NCI-H1694 (cell line): ENCODE measurements around the gene RNF214.
"Not testable (repeated sequence)": the region's sequence is repeated elsewhere in the genome, so short reads cannot be mapped to it uniquely, and the experiment has no call there.

ENCODE experiments used
- DNase-seq: peaks from one replicate; lab custom pipeline; 2025; lab: John Stamatoyannopoulos, UW

Gene RNF214

DNA sequence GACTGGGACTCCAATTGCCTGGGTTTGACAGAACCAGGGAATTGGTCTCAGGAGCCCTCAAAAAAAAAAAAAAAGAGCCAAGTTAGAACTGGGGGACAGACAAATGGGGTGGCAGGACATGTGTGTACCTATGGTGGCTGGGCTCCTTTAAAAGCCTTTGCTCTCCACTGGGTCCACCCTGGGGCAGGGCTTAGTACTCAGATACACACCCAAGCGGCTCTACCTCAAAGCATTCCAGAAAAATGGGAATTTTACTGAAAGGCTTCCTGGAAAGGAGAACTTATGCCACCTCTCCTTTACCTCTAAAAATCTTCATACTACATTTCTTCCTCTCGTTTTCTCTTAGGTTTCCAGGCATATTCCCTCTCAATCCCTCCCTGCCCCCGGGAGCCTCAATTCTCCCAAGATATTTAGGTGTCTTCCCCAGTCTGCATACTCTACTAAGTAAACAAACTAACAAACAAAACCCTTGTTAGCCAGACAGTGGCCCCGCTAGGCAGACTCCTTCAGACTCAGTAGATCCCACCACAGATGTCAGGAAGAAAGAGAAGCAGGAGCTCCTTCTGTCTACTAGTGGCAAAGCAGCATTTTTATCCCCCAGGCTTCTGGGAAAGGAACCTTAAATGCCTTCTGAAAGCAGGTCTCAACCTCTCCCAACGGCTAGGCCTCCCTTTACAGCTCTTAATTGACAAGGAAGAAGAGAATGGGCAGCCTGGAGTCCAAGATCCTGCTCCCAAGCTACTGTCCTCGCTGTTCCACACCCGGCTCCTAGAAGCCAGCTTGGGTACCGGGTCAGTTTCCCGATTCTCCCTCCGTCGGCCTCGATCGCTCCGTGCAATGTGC lies 1.3 kb upstream of the RNF214 start:
- no peak for DNase-seq

DNA sequence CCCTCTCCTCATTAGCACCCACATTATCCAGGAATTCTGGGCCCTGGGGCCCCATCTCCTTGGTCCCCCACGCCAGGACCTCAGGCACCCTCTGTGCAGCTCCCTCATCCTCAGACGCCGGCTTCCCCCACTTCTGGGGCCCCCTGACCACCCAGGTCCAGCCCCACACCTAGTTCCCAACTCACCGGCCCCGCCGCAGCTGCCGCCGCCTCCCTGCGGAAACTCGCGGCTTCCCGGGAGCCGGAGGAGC lies 704 bp upstream of the RNF214 start, which contains the start of gene PCSK7:
Gene PCSK7 (minus strand): TSS at position 232 of the 250 bp plus-strand sequence. CDS start 2,229 bp downstream, outside the sequence.
- DNase-seq = no peak

DNA sequence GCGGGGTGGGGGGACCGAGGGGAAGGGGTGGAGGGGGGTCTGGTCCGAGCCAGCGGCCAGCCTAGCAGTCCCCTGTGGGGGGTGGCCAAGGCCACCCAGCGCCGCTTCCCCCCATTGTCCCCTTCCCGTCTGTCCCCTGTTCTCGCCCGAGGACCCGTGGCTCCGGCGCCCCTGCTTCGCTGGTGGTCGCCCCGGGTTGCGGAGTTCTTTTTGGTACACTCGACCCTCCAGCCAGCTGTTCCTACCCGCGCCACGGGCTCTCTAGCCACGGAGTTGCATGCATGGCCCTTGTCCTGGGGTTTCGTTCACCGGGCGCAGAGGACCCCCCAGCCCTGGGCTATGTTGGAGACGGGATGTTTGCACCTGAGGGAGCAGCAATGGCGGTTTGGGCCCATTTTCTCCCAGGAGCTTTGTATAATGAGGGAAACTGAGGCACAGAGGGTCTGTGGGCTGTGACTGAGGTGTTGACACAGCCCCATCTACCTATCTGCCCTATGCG lies 489 bp downstream of the RNF214 start:
- no peak for DNase-seq

DNA sequence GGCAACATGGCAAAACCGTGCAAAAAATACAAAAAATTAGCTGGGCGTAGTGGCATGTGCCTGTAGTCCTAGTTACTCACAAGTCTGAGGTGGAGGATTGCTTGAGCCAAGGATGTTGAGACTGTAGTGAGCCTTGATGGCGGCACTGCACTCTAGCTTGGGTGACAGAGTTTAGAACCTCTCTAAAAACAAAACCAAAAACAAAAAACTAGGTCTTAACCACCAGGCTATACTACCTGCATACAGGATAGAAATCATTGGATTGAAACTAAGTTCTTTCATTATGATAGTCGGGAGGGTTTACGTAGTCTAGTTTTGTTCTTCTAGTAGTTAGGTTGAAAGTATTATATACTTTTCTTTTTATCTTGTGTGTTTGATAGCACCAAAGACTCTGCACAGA lies 5.8 kb downstream of the RNF214 start:
- no peak for DNase-seq

DNA sequence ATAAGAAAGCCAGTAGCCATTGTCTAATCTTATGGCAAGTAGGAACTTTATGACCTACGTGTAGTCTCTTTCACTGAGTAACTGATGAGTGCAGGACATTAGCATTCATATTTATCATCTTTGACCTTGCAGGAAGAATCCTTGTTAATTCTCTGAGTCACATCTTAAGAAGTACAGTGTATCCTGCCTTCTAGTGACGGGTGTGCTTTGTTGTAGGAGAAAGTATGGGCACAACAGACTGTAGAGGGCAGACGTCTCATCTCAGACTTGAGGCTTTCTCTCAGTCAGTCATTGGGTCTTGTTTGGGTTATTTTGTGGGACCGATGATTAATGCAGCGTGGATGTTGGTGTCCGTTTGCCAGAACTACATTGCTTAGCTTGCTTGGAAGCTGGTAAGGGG lies 6.8 kb downstream of the RNF214 start:
- no peak for DNase-seq

DNA sequence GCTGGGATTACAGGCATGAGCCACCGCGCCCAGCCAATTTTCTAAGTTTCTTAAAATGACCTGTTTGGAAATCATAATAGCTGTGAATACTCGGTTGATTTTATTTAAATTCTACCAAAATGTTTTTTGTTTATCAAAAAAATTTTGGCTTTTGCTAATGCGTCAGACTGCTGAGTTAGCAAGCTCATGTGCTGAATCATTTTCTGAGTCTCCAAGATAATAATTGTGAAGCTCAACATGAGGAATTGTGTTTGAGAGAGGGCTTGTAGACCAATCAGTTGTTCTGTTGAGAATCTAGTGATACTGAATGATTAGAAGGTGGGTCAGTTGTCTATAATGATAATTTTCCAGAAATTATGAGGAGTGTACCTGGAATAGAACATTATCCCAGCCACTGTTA lies 15.9 kb downstream of the RNF214 start:
- no peak for DNase-seq

DNA sequence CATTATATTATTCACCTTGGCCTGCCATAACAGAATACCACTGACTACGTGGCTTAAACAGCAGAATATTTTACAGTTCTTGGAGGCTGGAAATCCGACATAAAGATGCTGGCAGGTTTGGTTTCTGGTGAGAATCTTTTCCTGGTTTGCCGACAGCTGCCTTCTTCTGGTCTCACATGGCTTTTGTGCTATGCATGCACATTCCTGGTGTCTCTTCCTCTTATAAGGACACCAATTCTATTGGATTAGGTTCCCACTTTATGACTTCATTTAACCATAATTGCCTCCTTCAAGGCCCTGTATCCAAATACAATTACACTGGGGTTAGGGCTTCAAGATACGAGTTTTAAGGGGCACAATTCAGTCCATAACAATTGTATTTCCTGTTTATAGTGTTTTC lies 17.1 kb downstream of the RNF214 start:
- no peak for DNase-seq

DNA sequence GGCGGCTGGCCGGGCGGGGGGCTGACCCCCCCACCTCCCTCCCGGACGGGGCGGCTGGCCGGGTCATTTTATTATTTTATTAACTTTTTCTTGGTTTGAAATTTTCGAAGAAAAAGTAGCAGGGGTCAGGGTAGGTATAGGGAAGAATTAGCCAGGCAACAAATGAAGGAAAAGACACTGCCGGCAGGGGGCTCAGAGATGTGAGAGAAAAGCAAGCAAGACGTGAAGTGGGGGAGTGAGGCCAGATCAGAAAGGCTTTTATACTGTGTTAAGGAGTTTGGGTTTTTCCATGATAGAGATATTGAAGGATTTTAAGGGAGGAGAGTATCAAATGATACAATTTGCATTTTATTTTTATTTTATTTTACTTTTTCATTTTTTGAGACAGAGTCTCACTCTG lies 19.0 kb downstream of the RNF214 start:
- no peak for DNase-seq

DNA sequence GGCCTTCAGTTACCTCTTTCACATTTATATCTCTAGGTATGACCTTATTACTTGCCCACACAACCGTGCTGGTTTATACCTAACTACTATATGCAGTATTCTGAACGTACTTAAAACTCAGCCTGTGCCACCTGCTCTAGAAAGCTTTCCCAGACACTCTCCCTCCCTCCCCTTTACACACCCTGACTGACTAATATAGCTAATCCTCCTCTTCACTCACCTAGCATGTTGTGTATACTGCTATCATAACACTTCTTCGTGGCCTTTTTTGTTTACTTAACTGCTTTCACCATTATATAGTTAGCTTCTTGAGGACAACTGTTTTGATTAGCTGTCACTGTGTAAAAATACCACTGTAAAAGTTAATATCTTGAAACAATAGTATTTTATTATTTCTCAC lies 23.5 kb downstream of the RNF214 start:
- no peak for DNase-seq

DNA sequence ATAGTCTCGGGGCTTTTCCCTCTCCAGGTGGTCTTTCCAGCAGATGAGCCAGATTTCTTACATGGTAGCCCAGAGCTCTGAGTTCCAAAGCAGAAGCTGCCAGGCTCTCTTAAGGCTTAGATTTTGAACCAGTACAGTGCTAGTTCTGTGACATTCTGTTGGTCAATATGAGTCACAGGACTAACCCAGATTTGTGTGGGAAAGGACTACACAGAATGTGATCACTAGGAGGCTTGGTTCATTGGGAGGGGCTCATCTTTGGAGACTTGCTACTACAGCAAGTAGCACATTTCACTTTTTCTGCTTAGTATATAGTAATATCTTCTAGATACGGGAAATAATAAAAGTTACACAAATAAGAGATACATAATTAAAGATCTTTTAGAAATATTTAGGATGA lies 24.1 kb downstream of the RNF214 start:
- DNase-seq = no peak

DNA sequence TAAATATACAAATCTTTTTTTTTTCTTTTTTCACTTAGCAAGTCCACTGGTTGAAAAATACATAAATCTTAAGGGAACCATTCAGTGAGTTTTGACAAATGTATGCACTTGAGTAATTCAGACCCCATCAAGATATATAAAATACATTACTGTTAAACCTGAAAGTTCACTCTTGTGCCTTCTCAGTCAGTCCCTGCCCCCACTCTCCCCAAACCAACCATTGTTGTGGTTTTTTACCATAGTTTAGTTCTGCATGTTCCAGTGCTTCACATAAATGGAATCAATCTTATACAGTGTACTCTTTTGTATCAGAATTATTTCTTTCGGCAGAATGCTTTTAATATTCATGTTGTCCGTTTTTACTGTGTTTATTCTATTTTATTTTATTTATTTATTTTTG lies 26.1 kb downstream of the RNF214 start:
- DNase-seq = no peak

DNA sequence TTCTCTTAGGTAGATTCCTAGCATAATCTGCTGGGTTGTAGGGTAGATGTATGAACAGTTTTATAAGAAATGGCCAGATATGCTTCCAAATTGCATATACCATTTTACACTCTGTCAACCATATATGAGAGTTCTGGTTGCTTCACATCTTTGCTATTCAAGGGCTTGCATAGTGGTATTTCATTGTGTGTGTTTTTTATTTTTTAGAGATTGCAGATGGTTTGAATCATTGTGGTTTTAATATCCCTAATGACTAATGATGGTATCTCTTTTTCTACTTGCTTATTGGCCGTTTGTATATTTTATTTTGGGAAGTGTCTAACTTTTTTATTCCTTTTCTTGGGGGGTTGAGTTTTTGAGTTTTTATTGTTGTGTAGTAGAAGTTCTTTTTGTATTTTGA lies 26.9 kb downstream of the RNF214 start:
- DNase-seq = no peak

DNA sequence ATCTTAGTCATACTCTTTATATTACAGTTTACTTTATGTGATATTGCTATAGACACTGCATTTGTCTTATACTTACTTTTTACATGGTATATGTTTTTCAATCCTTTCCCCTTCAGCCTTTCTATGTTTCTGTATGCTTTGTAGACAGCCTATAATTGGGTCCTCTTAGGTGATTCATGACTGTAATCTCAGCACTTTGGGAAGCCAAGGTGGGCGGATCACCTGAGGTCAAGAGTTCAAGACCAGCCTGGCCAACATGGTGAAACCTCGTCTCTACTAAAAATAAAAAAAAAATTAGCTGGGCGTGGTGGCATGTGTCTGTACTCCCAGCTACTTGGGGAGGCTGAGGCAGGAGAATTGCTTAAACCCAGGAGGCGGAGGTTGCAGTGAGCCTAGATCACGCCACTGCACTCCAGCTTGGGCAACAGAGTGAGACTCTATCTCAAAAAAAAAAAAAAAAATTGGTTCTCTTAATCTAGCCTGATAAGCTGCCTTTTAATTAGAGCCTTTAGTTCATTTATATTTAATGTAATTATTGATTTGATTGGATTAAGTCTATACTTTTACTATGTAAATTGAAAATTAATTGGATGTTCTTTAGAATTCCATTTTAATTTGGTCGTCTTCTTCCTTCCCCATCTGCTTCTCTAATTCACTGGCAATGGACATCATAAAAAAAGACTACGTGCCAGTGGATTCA lies 32.3 kb downstream of the RNF214 start:
- not testable (repeated sequence) for DNase-seq

DNA sequence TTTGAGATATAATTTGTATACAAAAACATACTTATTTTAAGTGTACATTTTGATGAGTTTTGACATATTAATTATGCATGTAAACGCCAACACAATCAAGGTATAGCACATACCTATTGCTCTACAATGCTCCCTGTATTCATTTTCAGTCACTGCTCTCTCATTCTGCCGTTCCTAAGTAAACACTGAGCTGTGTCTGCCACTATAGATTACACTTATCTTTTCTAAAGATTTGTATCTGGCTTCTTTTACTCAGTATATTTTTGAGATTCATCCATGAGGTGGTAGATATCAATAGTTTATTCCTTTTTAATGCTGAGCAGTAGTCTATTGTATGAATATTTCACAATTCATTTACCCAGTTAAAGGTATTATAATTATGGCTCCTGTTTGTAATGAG lies 33.3 kb downstream of the RNF214 start:
- DNase-seq = no peak

DNA sequence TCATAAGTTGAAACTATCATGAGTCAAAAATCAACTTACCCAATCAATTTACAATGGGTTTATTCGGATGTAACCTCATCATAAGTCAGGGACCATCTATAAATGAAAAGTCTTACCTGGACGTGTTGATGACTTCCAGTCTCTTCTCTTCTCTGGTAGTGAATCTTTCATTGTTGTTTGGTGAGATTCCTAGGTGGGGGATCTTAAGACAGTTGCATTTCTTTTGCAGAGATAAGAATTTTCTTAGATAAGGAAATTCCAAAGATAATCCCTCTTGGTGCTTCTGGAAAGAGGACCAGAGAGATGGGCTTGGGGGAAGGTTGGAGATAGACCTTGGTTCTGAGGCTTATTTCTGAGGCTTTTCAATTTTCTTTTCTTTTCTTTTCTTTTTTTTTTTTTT lies 37.4 kb downstream of the RNF214 start:
- DNase-seq = no peak

DNA sequence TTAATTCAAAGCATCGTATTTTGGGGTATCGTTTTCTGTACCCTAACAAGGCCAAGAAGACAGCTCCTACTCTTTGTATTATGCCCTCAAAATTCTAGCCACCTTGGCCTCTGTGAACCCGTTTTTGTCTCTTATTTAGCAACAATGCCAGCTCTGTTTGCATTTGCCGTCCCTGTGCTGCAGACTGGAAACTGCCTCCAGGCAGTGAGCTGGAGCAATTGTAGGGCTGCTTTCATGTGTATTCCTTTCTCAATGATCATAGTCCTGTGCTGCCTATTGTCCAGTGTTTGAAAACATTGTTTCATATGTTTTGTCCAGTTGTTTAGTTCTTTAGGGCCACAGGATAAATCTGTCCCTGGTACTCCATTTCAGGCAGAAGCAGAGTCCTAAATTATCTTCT lies 38.7 kb downstream of the RNF214 start:
- DNase-seq = no peak

DNA sequence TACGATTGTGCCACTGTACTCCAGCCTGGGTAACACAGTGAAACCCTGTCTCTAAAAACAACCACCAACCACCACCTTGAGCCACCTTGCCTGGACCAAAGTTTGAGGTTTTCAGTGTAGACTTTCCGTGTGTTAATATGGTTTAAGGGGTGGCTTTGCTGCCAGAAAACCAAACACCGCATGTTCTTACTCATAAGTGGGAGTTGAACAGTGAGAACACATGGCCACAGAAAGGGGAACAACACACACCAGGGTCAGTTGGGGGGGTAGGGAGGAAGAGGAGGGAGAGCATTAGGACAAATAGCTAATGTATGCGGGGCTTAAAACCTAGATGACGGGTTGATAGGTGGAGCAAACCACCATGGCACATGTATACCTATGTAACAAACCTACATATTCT lies 39.7 kb downstream of the RNF214 start:
- DNase-seq = not testable (repeated sequence)

DNA sequence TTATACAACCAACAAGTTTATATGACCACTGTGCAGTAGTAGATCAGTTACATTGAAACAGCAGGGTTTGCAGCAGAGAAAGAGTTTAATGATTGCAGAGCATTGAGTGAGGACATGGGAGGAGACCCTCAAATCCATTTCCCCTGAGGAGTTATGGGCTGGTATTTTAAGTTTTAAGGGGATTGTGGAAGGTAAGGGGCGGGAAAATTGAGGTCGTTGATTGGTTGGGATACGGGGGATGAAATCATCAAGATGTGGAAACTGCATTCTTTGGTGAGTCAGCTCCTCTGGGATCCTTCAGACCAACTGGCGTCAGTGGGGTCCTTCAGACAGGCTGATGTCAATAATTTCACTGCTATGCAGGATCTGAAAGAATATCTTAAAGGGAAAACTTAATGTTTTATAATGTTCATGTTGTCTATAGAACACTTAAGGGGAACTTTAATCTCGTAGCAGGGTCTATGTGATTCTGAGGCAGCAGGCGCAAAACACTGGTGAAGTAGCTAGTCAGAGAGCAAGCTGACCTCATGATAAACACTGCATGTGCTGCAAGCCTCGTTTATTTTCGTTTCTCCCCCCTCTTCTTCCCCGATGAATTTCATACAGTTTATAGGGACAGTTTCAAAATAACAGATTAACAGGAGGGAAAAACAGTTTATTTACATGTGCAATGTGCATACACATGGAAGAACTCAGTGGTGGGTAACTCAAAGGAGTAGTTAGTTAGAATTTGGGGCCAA lies 41.2 kb downstream of the RNF214 start:
- no peak for DNase-seq

DNA sequence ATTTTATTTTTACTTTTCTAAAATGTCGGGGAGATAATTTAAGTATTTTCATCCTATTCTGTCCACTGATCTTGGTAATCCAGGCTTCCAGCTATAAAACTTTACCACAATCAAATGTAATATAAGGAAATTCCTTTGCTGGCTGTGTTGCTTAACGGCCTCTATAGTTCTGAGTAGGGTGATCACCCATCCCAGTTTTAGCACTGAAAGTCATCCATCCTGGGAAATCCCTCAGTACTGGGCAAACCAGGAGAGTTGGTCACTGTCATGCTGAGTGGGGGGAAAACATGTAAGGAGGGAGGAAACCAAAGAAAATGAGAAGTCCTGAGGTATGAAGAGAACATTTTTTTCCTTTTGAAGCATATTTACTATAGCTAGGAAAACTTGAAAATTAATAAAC lies 45.9 kb downstream of the RNF214 start:
- DNase-seq = no peak

DNA sequence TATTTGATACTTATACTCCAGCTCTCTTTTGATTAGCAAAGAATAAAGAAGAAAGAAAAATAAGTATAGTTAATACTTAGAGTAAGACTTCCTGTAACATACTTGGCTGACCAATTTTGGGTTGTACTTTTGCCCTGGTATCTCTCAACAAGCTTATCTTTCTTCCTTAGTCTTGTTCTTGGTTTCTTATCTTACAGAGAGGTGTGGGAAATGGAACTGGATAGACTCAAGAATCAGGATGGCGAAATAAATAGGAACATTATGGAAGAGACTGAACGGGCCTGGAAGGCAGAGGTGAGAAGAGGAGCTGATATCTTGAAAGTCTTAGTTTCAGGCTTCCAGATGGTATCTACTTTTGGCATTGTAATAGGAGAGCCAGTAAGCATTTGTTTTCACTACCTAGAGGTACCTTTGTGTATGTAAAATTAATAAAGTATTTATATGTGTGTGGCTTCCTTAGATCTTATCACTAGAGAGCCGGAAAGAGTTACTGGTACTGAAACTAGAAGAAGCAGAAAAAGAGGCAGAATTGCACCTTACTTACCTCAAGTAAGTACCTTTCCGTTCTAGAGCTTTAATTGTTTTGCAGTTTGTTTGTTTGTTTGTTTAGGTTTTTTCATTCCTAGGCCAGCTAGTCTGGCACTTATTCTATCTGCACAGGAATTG lies 47.4 kb downstream of the RNF214 start:
- no peak for DNase-seq

DNA sequence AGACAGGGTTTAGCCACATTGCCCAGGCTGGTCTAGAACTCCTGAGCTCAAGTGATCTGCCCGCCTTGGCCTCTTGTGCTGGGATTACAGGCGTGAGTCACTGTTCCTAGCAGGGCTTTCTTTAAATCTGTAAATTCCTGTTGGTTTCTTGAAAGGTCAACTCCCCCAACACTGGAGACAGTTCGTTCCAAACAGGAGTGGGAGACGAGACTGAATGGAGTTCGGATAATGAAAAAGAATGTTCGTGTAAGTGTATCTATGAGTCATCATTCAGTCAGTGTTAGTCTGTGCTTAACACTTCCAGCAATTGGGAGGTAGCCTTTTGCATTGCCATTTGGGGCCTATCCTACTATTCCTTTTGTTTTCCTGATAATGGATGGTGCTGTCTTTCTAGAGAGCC lies 48.7 kb downstream of the RNF214 start:
- no peak for DNase-seq

DNA sequence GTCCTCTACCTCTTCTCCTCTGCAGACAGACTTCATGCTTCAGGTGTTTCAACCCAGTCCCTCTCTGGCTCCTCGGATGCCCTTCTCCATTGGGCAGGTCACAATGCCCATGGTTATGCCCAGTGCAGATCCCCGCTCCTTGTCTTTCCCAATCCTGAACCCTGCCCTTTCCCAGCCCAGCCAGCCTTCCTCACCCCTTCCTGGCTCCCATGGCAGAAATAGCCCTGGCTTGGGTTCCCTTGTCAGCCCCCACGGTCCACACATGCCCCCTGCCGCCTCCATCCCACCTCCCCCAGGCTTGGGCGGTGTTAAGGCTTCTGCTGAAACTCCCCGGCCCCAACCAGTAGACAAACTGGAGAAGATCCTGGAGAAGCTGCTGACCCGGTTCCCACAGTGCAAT lies 49.4 kb downstream of the RNF214 start:
- DNase-seq = no peak
